H9 (cell line): ENCODE data around the gene TMEM219. TPM values are rescaled to one million over a fixed set of nuclear protein-coding genes. Genes with fewer than 3 reads are reported as not detected.

Experiments used
- DNase-seq: peaks from one replicate; pipeline ENCODE4 v3.0.0-alpha.2; 2017
- H2AFZ ChIP-seq: one replicate; pipeline ENCODE4 v1.6.1; 2013; ENCODE audit warnings: mild to moderate bottlenecking, low read length, control low read depth, moderate library complexity
- H2AK5ac ChIP-seq: 2 replicates; pipeline ENCODE4 v1.6.1; 2013; ENCODE audit warnings: low read length, control low read depth, mixed read lengths; ENCODE audit not compliant: insufficient read length
- H2BK120ac ChIP-seq: one replicate; pipeline ENCODE4 v1.6.1; 2013; ENCODE audit warnings: low read depth, mild to moderate bottlenecking, low read length, control low read depth, inconsistent platforms; ENCODE audit not compliant: poor library complexity, severe bottlenecking
- H2BK12ac ChIP-seq: 2 replicates; pipeline ENCODE4 v1.6.1; 2013; ENCODE audit warnings: low read length, control low read depth, mixed read lengths, low read depth; ENCODE audit not compliant: insufficient read length
- H2BK15ac ChIP-seq: 2 replicates; pipeline ENCODE4 v1.6.1; 2013; ENCODE audit warnings: low read depth, low read length, control low read depth
- H2BK20ac ChIP-seq: one replicate; pipeline ENCODE4 v1.6.1; 2013; ENCODE audit warnings: low read depth, mild to moderate bottlenecking, low read length, control low read depth, inconsistent platforms; ENCODE audit not compliant: poor library complexity, severe bottlenecking
- H2BK5ac ChIP-seq: 2 replicates; pipeline ENCODE4 v1.6.1; 2013; ENCODE audit warnings: low read length, control low read depth, mixed read lengths; ENCODE audit not compliant: insufficient read length
- H3K14ac ChIP-seq: 2 replicates; pipeline ENCODE4 v1.6.1; 2013; ENCODE audit warnings: low read length, control low read depth; ENCODE audit not compliant: insufficient read depth
- H3K18ac ChIP-seq: 2 replicates; pipeline ENCODE4 v1.6.1; 2013; ENCODE audit warnings: low read depth, mild to moderate bottlenecking, mixed read lengths, low read length, control low read depth; ENCODE audit not compliant: insufficient read length
- H3K23ac ChIP-seq: 2 replicates; pipeline ENCODE4 v1.6.1; 2013; ENCODE audit warnings: low read length, control low read depth, mixed read lengths, low read depth; ENCODE audit not compliant: insufficient read length
- H3K23me2 ChIP-seq: 2 replicates; pipeline ENCODE4 v1.6.1; 2013; ENCODE audit warnings: low read depth, mild to moderate bottlenecking, mixed read lengths, low read length, control low read depth; ENCODE audit not compliant: insufficient read length, poor library complexity, severe bottlenecking
- H3K27ac ChIP-seq: 2 replicates; pipeline ENCODE4 v1.5.1; 2013; ENCODE audit warnings: low read length, control low read depth, mixed read lengths, low read depth; ENCODE audit not compliant: insufficient read length
- H3K27me3 ChIP-seq: 2 replicates; pipeline ENCODE4 v1.6.1; 2013; ENCODE audit warnings: low read length, control low read depth, inconsistent platforms; ENCODE audit not compliant: insufficient read depth
- H3K4ac ChIP-seq: 2 replicates; pipeline ENCODE4 v1.6.1; 2013; ENCODE audit warnings: low read depth, mild to moderate bottlenecking, control low read depth, inconsistent platforms, low read length, moderate library complexity
- H3K4me1 ChIP-seq: 2 replicates; pipeline ENCODE4 v1.6.1; 2013; ENCODE audit warnings: low read length, control low read depth, inconsistent platforms; ENCODE audit not compliant: insufficient read depth
- H3K4me2 ChIP-seq: 2 replicates; pipeline ENCODE4 v1.6.1; 2013; ENCODE audit warnings: low read length, control low read depth, mixed read lengths; ENCODE audit not compliant: insufficient read length, insufficient read depth
- H3K56ac ChIP-seq: 2 replicates; pipeline ENCODE4 v1.6.1; 2013; ENCODE audit warnings: low read depth, mild to moderate bottlenecking, mixed read lengths, low read length, control low read depth; ENCODE audit not compliant: insufficient read length
- H3K79me1 ChIP-seq: 2 replicates; pipeline ENCODE4 v1.6.1; 2013; ENCODE audit warnings: low read depth, mild to moderate bottlenecking, moderate library complexity, low read length, control low read depth, inconsistent platforms; ENCODE audit not compliant: insufficient read depth, poor library complexity, severe bottlenecking
- H3K79me2 ChIP-seq: 2 replicates; pipeline ENCODE4 v1.6.1; 2013; ENCODE audit warnings: low read length, control low read depth, inconsistent platforms; ENCODE audit not compliant: insufficient read depth
- H3K9ac ChIP-seq: 2 replicates; pipeline ENCODE4 v1.6.1; 2013; ENCODE audit warnings: low read length, control low read depth, mixed read lengths; ENCODE audit not compliant: insufficient read length; ENCODE audit errors: extremely low read depth
- H3K9me3 ChIP-seq: one replicate; pipeline ENCODE4 v1.6.1; 2013; ENCODE audit warnings: low read depth, low read length, inconsistent platforms; ENCODE audit not compliant: control insufficient read depth
- H3T11ph ChIP-seq: one replicate; pipeline ENCODE4 v1.6.1; 2013; ENCODE audit warnings: mild to moderate bottlenecking, low read length, control low read depth, inconsistent platforms
- H4K20me1 ChIP-seq: one replicate; pipeline ENCODE4 v1.6.1; 2013; ENCODE audit not compliant: control insufficient read depth, insufficient read length, insufficient read depth
- H4K5ac ChIP-seq: 2 replicates; pipeline ENCODE4 v1.6.1; 2013; ENCODE audit warnings: low read depth, mild to moderate bottlenecking, mixed read lengths, low read length, control low read depth; ENCODE audit not compliant: insufficient read length
- H4K8ac ChIP-seq: replicated peaks from 2 replicates; pipeline ENCODE4 v1.6.1; 2013; ENCODE audit warnings: low read length, control low read depth, mixed read lengths, low read depth; ENCODE audit not compliant: insufficient read length
- H4K91ac ChIP-seq: 2 replicates; pipeline ENCODE4 v1.6.1; 2013; ENCODE audit warnings: low read depth, mild to moderate bottlenecking, moderate library complexity, mixed read lengths, low read length, control low read depth; ENCODE audit not compliant: insufficient read length
- H3K27ac Mint-ChIP-seq, 3 experiments: 2 replicates in 2 of 3; 3 replicates in 1 of 3; pipeline ENCODE4 v1.8.0; 2020 to 2021; ENCODE audit warnings: mixed read lengths in 3 of 3, mild to moderate bottlenecking in 1 of 3, moderate library complexity in 1 of 3
- H3K27me3 Mint-ChIP-seq: 2 replicates; pipeline ENCODE4 v1.8.0; 2021; ENCODE audit warnings: low read depth, mild to moderate bottlenecking, moderate library complexity, mixed read lengths
- H3K36me3 Mint-ChIP-seq, 3 experiments: 2 replicates in 2 of 3; 3 replicates in 1 of 3; pipeline ENCODE4 v1.8.0; 2020 to 2021; ENCODE audit warnings: low read depth in 3 of 3, mixed read lengths in 3 of 3; ENCODE audit not compliant: insufficient read depth in 1 of 3
- H3K4me1 Mint-ChIP-seq, 2 experiments: 2 replicates each; pipeline ENCODE4 v1.8.0; 2020; ENCODE audit warnings: mixed read lengths in 2 of 2
- H3K4me3 Mint-ChIP-seq, 2 experiments: 2 replicates in 1 of 2; 3 replicates in 1 of 2; pipeline ENCODE4 v1.8.0; 2020 to 2021; ENCODE audit warnings: mild to moderate bottlenecking in 2 of 2, mixed read lengths in 2 of 2, moderate library complexity in 1 of 2
- H3K9me3 Mint-ChIP-seq, 2 experiments: 2 replicates in 1 of 2; 3 replicates in 1 of 2; pipeline ENCODE4 v1.8.0; 2020; ENCODE audit warnings: mild to moderate bottlenecking in 2 of 2, mixed read lengths in 2 of 2, moderate library complexity in 1 of 2
- CTCF ChIP-seq: fragments of 200-600 bp; sonication (generic); conservative IDR thresholded peaks from 3 replicates; pipeline ENCODE4 v1.8.0; 2021; ENCODE audit warnings: antibody characterized with exemption, mild to moderate bottlenecking
- WGBS: extraction: QIAGEN DNeasy Blood & Tissue Kit; methylation state at CpG from one replicate; pipeline ENCODE4 v1.1.7; 2013; ENCODE audit warnings: missing lambda C conversion rate, low lambda C conversion rate, mixed read lengths; ENCODE audit not compliant: insufficient read length; ENCODE audit errors: extremely low coverage; 5-methylcytosine and 5-hydroxymethylcytosine counted together
- total RNA-seq: library from RNA; stranded (reverse); gene quantifications from 2 replicates; pipeline ENCODE4 v1.2.1, GENCODE V29; 2021

Gene TMEM219
- total RNA-seq, 1 experiment from 2014 or later = 89.1 TPM

GRCh38 chr16:29975134-29975538 is 13.3 kb downstream of the TMEM219 start:
- H3K23me2 ChIP-seq = peaks cover 14% of the 10 kb centered on the region
- peaks cover 14 to 16% of the 10 kb centered on the region in 2 experiments for H3K9me3 Mint-ChIP-seq
- no peak for DNase-seq
- H3K79me2 ChIP-seq = peaks cover 5% of the 10 kb centered on the region; the same call in 1 of the 2 replicates
- H3K27me3 ChIP-seq = peaks cover 3% of the 10 kb centered on the region; the same call in 1 of the 2 replicates
- no peaks in the 10 kb centered on the region for H4K20me1 ChIP-seq
- H2BK20ac ChIP-seq = no peak overlapping the region
- H3K56ac ChIP-seq = no peak overlapping the region
- H3K18ac ChIP-seq = no peak overlapping the region
- no peak overlapping the region for H2AFZ ChIP-seq
- peaks cover 3% of the 10 kb centered on the region; the same call in 1 of the 2 replicates for H3K4me1 ChIP-seq
- no peak for TF ChIP-seq CTCF
- H3K9ac ChIP-seq = peak overlapping the region; percentile 49
- no peak overlapping the region for H2BK15ac ChIP-seq
- H3K23ac ChIP-seq = no peak overlapping the region
- H3K14ac ChIP-seq = no peak overlapping the region
- H3K9me3 ChIP-seq = peaks cover 7% of the 10 kb centered on the region
- no peak overlapping the region for H3K27ac ChIP-seq
- peak overlapping the region; percentile 84 for H3K4me2 ChIP-seq
- H3K4me1 Mint-ChIP-seq = peaks cover 29% of the 10 kb centered on the region in 2 experiments
- no peak overlapping the region for H2BK12ac ChIP-seq
- peaks cover 37 to 50% (median 49%) of the 10 kb centered on the region in 3 experiments for H3K36me3 Mint-ChIP-seq
- H3K27ac Mint-ChIP-seq = no peak overlapping the region
- H2BK5ac ChIP-seq = no peak overlapping the region
- H4K8ac ChIP-seq = no peak overlapping the region
- H3T11ph ChIP-seq = no peak overlapping the region
- no peak overlapping the region for H4K91ac ChIP-seq
- no peak overlapping the region for H2BK120ac ChIP-seq
- H3K4ac ChIP-seq = no peak overlapping the region
- no CpG with 5 or more reads among the region's 5 CpGs for whole genome bisulfite sequencing
- H3K79me1 ChIP-seq = peaks cover 7% of the 10 kb centered on the region
- H4K5ac ChIP-seq = no peak overlapping the region
- H3K27me3 Mint-ChIP-seq = peaks cover 16% of the 10 kb centered on the region
- H3K4me3 Mint-ChIP-seq = peak overlapping the region; percentile 95 to 96
- H2AK5ac ChIP-seq = no peak overlapping the region
